ENCODE measurements around the gene MTMR3.

MTMR3 gene

DNA sequence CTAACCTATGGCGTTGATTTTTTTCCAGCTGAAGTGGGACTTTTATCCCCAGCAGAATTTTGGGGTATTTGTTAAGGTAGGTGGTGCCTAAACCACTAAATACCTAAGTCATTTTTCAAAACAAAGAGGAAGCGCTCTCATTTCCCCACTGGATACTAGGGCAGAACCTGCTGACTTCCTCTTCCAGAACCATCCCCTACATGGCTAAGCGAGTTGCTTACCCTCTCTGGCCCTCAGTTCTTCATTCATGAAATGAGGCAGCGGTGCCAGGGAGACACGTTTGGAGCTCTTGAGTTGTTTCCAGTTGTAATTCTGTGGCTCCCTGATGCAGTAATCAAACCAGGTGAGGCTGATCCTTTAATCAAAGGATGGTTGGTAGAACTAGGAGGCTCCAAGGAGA is 10.0 kb upstream of the MTMR3 start:
- no peak for DNase-seq (ENCODE audit: low spot score in 2 of 2)
- no peak overlapping the region for H3K4me3 Mint-ChIP-seq
- no peaks in the 10 kb centered on the region for H3K9me3 Mint-ChIP-seq
- H3K27ac Mint-ChIP-seq (ENCODE audit: low read depth) = no peak overlapping the region
- H3K36me3 Mint-ChIP-seq (ENCODE audit: insufficient read depth) = no peaks in the 10 kb centered on the region
- H3K27me3 Mint-ChIP-seq = peaks cover 9% of the 10 kb centered on the region
- no peak for ATAC-seq (replicated peaks; ENCODE audit: extremely low read depth, poor library complexity, severe bottlenecking)
- peaks cover 5% of the 10 kb centered on the region for H3K4me1 Mint-ChIP-seq

GRCh38 chr22:29873943-29874342 is 9.0 kb upstream of the MTMR3 start:
- H3K27ac Mint-ChIP-seq (ENCODE audit: low read depth) = no peak overlapping the region
- ATAC-seq (replicated peaks; ENCODE audit: extremely low read depth, poor library complexity, severe bottlenecking) = no peak

GRCh38 chr22:29877620-29878019 is 5.4 kb upstream of the MTMR3 start:
- no peak for DNase-seq (ENCODE audit: low spot score in 2 of 2)
- Mint-ChIP-seq H3K4me3 (no peak overlapping the region), H3K27me3 (no peaks in the 10 kb centered on the region), H3K27ac (ENCODE audit: low read depth) (no peak overlapping the region), H3K4me1 (peaks cover 5% of the 10 kb centered on the region), H3K9me3 (no peaks in the 10 kb centered on the region), H3K36me3 (ENCODE audit: insufficient read depth) (no peaks in the 10 kb centered on the region)
- no peak for ATAC-seq (replicated peaks; ENCODE audit: extremely low read depth, poor library complexity, severe bottlenecking)

More at GRCh38 chr22:29873943-29874342, 9.0 kb upstream of the MTMR3 start:
- no peaks in the 10 kb centered on the region for H3K9me3 Mint-ChIP-seq
- DNase-seq (ENCODE audit: low spot score in 2 of 2) = no peak
- no peaks in the 10 kb centered on the region for H3K36me3 Mint-ChIP-seq (ENCODE audit: insufficient read depth)
- H3K4me3 Mint-ChIP-seq = no peak overlapping the region
- peaks cover 5% of the 10 kb centered on the region for H3K4me1 Mint-ChIP-seq
- H3K27me3 Mint-ChIP-seq = no peaks in the 10 kb centered on the region

- no peaks in the 10 kb centered on the region for H3K9me3 Mint-ChIP-seq
- peaks cover 5% of the 10 kb centered on the region for H3K36me3 Mint-ChIP-seq (ENCODE audit: insufficient read depth)
- no peak overlapping the region for H3K4me3 Mint-ChIP-seq
- H3K4me1 Mint-ChIP-seq = peaks cover 8% of the 10 kb centered on the region
- no peak overlapping the region for H3K27ac Mint-ChIP-seq (ENCODE audit: low read depth)
- H3K27me3 Mint-ChIP-seq = no peaks in the 10 kb centered on the region
- ATAC-seq (replicated peaks; ENCODE audit: extremely low read depth, poor library complexity, severe bottlenecking) (no peak), DNase-seq (ENCODE audit: low spot score in 2 of 2) (no peak)
These were observed 3.2 kb upstream of the MTMR3 start for GRCh38 chr22:29879753-29880152.

GRCh38 chr22:29882716-29883044 is 294 bp upstream of the MTMR3 start:
- Mint-ChIP-seq H3K9me3 (no peaks in the 10 kb centered on the region), H3K4me3 (peak overlapping the region; percentile 89), H3K27me3 (no peaks in the 10 kb centered on the region), H3K27ac (ENCODE audit: low read depth) (peak overlapping the region; percentile 75), H3K4me1 (peaks cover 8% of the 10 kb centered on the region), H3K36me3 (ENCODE audit: insufficient read depth) (peaks cover 5% of the 10 kb centered on the region)
- no peak for DNase-seq (ENCODE audit: low spot score in 2 of 2)
- peak; percentile 35 for ATAC-seq (replicated peaks; ENCODE audit: extremely low read depth, poor library complexity, severe bottlenecking)

DNA sequence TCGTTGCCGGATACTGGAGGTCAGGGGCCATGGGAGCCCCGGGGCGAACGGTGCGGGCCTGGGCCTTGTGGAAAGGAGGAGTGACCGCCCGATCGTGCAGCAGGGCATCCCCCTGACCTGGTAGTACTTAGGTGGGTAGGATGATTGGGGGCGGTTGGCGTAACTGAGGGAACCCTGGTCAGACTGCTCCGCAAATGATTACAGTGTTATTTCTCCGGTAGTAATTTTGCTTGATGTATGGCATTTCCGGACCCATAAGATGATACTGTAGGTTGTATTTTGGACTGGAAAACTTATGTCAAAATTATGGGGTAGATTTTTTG is 762 bp downstream of the MTMR3 start:
- Mint-ChIP-seq H3K27me3 (no peaks in the 10 kb centered on the region), H3K4me3 (peak overlapping the region; percentile 89), H3K9me3 (no peaks in the 10 kb centered on the region), H3K27ac (ENCODE audit: low read depth) (peak overlapping the region; percentile 75), H3K4me1 (peaks cover 8% of the 10 kb centered on the region), H3K36me3 (ENCODE audit: insufficient read depth) (peaks cover 5% of the 10 kb centered on the region)
- no peak for ATAC-seq (replicated peaks; ENCODE audit: extremely low read depth, poor library complexity, severe bottlenecking)
- DNase-seq (ENCODE audit: low spot score in 2 of 2) = peak in 1 of 2 donors; percentile 20

DNA sequence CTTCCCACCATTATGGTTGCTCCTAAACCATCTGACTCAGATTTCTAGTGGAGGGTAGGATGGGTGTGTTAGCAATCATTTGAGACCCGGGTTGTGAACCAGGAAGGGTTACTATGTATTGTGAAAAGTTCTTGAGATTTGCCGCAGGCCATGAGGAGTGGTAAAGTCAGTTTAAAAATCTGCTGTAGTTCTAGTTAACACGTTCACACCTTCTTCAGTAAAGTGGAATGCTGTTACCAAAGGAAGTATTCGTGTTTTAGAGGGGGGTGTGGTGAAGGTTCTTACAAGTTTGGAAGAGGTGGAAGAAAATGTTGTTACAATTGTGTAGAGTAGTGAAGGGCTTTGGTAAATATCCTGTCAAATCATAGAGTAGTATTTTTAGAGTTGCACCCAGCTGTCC is 2.6 kb downstream of the MTMR3 start:
- Mint-ChIP-seq H3K4me1 (peaks cover 11% of the 10 kb centered on the region), H3K4me3 (no peak overlapping the region), H3K36me3 (ENCODE audit: insufficient read depth) (peaks cover 6% of the 10 kb centered on the region), H3K27me3 (no peaks in the 10 kb centered on the region), H3K27ac (ENCODE audit: low read depth) (no peak overlapping the region), H3K9me3 (no peaks in the 10 kb centered on the region)
- DNase-seq (ENCODE audit: low spot score in 2 of 2) (no peak), ATAC-seq (replicated peaks; ENCODE audit: extremely low read depth, poor library complexity, severe bottlenecking) (no peak)

- Mint-ChIP-seq H3K4me3 (no peak overlapping the region), H3K4me1 (peaks cover 14% of the 10 kb centered on the region), H3K9me3 (no peaks in the 10 kb centered on the region), H3K27me3 (no peaks in the 10 kb centered on the region), H3K36me3 (ENCODE audit: insufficient read depth) (peaks cover 7% of the 10 kb centered on the region), H3K27ac (ENCODE audit: low read depth) (no peak overlapping the region)
- no peak for DNase-seq (ENCODE audit: low spot score in 2 of 2)
- ATAC-seq (replicated peaks; ENCODE audit: extremely low read depth, poor library complexity, severe bottlenecking) = no peak
These were observed 3.6 kb downstream of the MTMR3 start for GRCh38 chr22:29886596-29886995.

DNA sequence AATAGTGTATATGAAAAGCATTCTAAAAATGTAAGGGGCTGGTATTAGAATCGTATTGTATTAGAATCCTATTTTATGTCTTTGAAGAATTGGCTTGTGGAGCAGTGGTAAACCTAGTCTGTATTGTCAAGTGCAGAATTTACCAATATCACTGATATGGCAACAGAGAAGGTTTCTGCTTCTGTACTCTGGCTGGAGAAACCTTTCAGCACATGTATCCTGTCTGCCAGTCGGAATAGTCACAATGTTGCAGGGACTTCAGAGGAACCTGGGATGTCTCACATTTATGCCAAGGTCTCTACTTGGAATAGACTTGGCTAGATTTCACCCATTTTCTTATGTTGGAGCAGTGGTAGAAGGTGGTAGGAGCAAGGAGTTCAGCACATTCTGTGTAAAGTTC is 4.4 kb downstream of the MTMR3 start:
- Mint-ChIP-seq H3K36me3 (ENCODE audit: insufficient read depth) (peaks cover 7% of the 10 kb centered on the region), H3K27ac (ENCODE audit: low read depth) (no peak overlapping the region), H3K4me1 (peaks cover 14% of the 10 kb centered on the region), H3K9me3 (no peaks in the 10 kb centered on the region), H3K4me3 (no peak overlapping the region), H3K27me3 (no peaks in the 10 kb centered on the region)
- DNase-seq (ENCODE audit: low spot score in 2 of 2) (no peak), ATAC-seq (replicated peaks; ENCODE audit: extremely low read depth, poor library complexity, severe bottlenecking) (no peak)

- DNase-seq (ENCODE audit: low spot score in 2 of 2) = no peak
- H3K9me3 Mint-ChIP-seq = no peaks in the 10 kb centered on the region
- no peak overlapping the region for H3K4me3 Mint-ChIP-seq
- peaks cover 2% of the 10 kb centered on the region for H3K36me3 Mint-ChIP-seq (ENCODE audit: insufficient read depth)
- H3K27ac Mint-ChIP-seq (ENCODE audit: low read depth) = no peak overlapping the region
- H3K27me3 Mint-ChIP-seq = no peaks in the 10 kb centered on the region
- ATAC-seq (replicated peaks; ENCODE audit: extremely low read depth, poor library complexity, severe bottlenecking) = no peak
- peaks cover 29% of the 10 kb centered on the region for H3K4me1 Mint-ChIP-seq
These were observed 7.8 kb downstream of the MTMR3 start for GRCh38 chr22:29890760-29891159.

- Mint-ChIP-seq H3K36me3 (ENCODE audit: insufficient read depth) (peaks cover 2% of the 10 kb centered on the region), H3K4me1 (peaks cover 29% of the 10 kb centered on the region), H3K27me3 (no peaks in the 10 kb centered on the region), H3K9me3 (no peaks in the 10 kb centered on the region), H3K4me3 (no peak overlapping the region), H3K27ac (ENCODE audit: low read depth) (no peak overlapping the region)
- ATAC-seq (replicated peaks; ENCODE audit: extremely low read depth, poor library complexity, severe bottlenecking) (no peak), DNase-seq (ENCODE audit: low spot score in 2 of 2) (no peak)
These were observed 9.6 kb downstream of the MTMR3 start for GRCh38 chr22:29892315-29893156.

DNA sequence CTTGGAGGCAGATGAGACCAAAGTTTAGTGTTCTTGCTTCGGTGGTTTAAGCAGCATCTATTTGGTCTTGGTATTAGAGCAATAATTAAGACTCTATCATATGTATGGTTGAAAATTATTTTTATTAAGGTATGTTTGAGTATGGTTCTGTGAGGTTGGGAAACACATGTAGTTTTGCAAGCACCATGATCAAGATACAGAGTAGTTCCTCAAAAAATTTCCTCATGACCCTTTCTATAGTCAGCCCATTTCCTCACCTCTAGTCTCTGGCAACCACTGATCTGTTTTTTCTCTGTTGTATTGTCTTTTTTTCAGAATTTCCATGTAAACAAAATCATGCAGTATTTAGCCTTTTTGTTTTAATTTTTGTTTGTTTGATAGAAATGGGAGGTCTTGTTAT is 18.4 kb downstream of the MTMR3 start:
- ATAC-seq (replicated peaks; ENCODE audit: extremely low read depth, poor library complexity, severe bottlenecking) (no peak), DNase-seq (ENCODE audit: low spot score in 2 of 2) (no peak)
- H3K36me3 Mint-ChIP-seq (ENCODE audit: insufficient read depth) = peaks cover 1% of the 10 kb centered on the region
- no peaks in the 10 kb centered on the region for H3K9me3 Mint-ChIP-seq
- H3K27me3 Mint-ChIP-seq = no peaks in the 10 kb centered on the region
- peaks cover 50% of the 10 kb centered on the region for H3K4me1 Mint-ChIP-seq
- H3K4me3 Mint-ChIP-seq = no peak overlapping the region
- H3K27ac Mint-ChIP-seq (ENCODE audit: low read depth) = no peak overlapping the region

GRCh38 chr22:29903371-29903770 is 20.4 kb downstream of the MTMR3 start:
- no peak for ATAC-seq (replicated peaks; ENCODE audit: extremely low read depth, poor library complexity, severe bottlenecking)
- H3K27me3 Mint-ChIP-seq = no peaks in the 10 kb centered on the region
- H3K9me3 Mint-ChIP-seq = no peaks in the 10 kb centered on the region
- DNase-seq (ENCODE audit: low spot score in 2 of 2) = no peak
- no peak overlapping the region for H3K27ac Mint-ChIP-seq (ENCODE audit: low read depth)
- H3K36me3 Mint-ChIP-seq (ENCODE audit: insufficient read depth) = no peaks in the 10 kb centered on the region
- peaks cover 59% of the 10 kb centered on the region for H3K4me1 Mint-ChIP-seq
- H3K4me3 Mint-ChIP-seq = no peak overlapping the region

All from central memory CD8-positive, alpha-beta T cell (primary cell).